Psoas muscle (tissue), 8 donors: ENCODE results near the gene EBF3. TPM values are rescaled to one million over a fixed set of nuclear protein-coding genes. Genes with fewer than 3 reads are reported as not detected.

Source experiments
- ATAC-seq, 4 donors: fragments of 200-7000 bp; cut with Tn5 transposase; one replicate each; pipeline ENCODE4 v1.9.1; 2020; ENCODE audit warnings: moderate library complexity in 3 of 4, mild to moderate bottlenecking in 2 of 4
- DNase-seq, 2 donors: peaks; one replicate each; pipeline ENCODE4 v3.0.0-alpha.2; 2020
- H3K27ac ChIP-seq: fragments of 200-600 bp; one replicate; pipeline ENCODE4 v1.8.0; 2022
- H3K27me3 ChIP-seq, 3 donors: fragments of 200-600 bp in 1 of 3; one replicate each; pipeline versions ENCODE4 v1.6.1 to v1.8.0; 2013 to 2022; ENCODE audit warnings: low read length in 2 of 3, mild to moderate bottlenecking in 2 of 3, moderate library complexity in 1 of 3; ENCODE audit not compliant: insufficient read depth in 3 of 3
- H3K36me3 ChIP-seq, 2 donors: fragments of 200-600 bp in 1 of 2; one replicate each; pipeline versions ENCODE4 v1.6.1 to v1.8.0; 2013 to 2022; ENCODE audit warnings: low read depth in 1 of 2, mild to moderate bottlenecking in 1 of 2, moderate library complexity in 1 of 2; ENCODE audit not compliant: insufficient read depth in 1 of 2
- H3K4me1 ChIP-seq: fragments of 200-600 bp; one replicate; pipeline ENCODE4 v1.8.0; 2022
- H3K4me3 ChIP-seq: fragments of 200-600 bp; one replicate; pipeline ENCODE4 v1.8.0; 2022; ENCODE audit warnings: mild to moderate bottlenecking
- H3K9me3 ChIP-seq: fragments of 200-600 bp; one replicate; pipeline ENCODE4 v1.8.0; 2022
- WGBS, 3 donors: extraction: QIAGEN DNeasy Blood & Tissue Kit; methylation state at CpG; one replicate each; pipeline versions ENCODE4 v1.1.6 to v1.1.7; 2013; 5-methylcytosine and 5-hydroxymethylcytosine counted together
- intact Hi-C, 2 donors: fragments of 100-400 bp; cut with DNase I; formaldehyde crosslinking; loops; one replicate each; pipeline versions ENCODE4 v1.11.0 to v1.14.2; 2022
- polyA plus RNA-seq, 3 donors: library from polyadenylated mRNA; stranded (reverse); fragments of 200-250 nt; gene quantifications; one replicate each; pipeline ENCODE4 v1.2.3, GENCODE V29; 2013
- total RNA-seq, 4 donors: library from RNA; stranded (reverse); fragmentation: NEBNext Ultra II Directional in 2 of 4; extraction: Animal tissue kit (Norgen Biotek cat#: 25700) in 2 of 4; gene quantifications; one replicate each; pipeline versions ENCODE4 v1.2.1 to v1.2.4, GENCODE V29; 2021 to 2023
- TF ChIP-seq, protein P1 (sequence below): fragments of 200-600 bp; IDR thresholded peaks from one replicate; pipeline ENCODE4 v1.8.0; 2022; ENCODE audit warnings: antibody characterized with exemption
- donor health status: healthy with polysubstance abuse.
- donor health status: DM: no; HTN: no; CAD: no; lungs with moderate emphysema.
- donor health status: Bipolar disorder and iron deficiency.
- donor health status: healthy.
- donor health status: DM: yes; HTN: yes; CAD: no.
- donor health status: DM: no; HTN: no; CAD: no.
- donor health status: DM: no; HTN: no; CAD: no.
- donor health status: DM: yes; HTN: yes; CAD: no.

The EBF3 gene
- total and polyA plus RNA-seq, 7 donors: 3.2 to 10.1 (median 5.2) TPM

DNA sequence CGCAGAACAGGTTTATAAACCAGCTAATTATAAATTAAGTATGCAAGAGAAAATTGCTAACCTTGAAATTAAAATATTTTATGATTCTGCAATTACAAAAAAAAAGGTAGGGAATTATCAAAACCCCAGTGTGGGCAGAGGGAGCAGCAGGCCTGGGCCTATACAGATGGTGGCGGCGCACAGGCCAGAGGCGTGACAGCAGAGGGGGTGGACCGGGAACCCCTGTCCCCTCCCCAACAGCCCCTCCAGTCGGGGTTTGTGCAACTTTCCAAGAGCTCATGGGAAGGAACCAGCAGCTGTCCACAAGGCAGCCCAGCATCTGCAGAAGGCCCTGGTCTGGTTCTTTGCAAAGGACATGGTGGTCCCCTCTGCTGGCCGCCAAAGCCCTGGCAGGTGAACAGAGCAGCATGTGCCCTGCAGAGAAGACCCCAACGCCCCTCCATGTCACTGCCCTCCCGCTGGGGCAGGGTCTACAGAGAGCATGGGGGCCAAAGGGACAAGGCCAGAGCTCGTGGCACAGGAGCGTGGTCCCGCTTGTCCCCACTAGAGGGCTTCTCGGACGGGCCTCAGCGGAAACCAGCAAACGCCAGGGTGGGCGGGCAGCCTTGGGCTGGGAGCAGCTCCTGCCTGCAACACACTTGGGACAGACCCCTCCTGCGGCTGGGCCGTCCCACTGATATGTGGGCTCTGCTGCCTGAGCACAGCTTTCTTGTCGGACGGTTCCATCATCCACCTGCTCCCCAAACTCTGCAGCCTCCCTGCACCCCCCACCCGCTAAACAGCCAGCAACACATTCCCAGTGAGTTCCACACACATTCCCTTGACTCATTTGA lies 75.1 kb downstream of the EBF3 start:
- DNase-seq: peak; percentile 67 to 86

GRCh38 chr10:129887986-129888783 lies 75.9 kb downstream of the EBF3 start:
- no peak for ATAC-seq

More for the DNA sequence above, 75.1 kb downstream of the EBF3 start:
- Histone ChIP-seq H3K27ac (no peak overlapping the region), H3K36me3 (no peaks in the 10 kb centered on the region), H3K27me3 (no peaks in the 10 kb centered on the region), H3K9me3 (no peaks in the 10 kb centered on the region), H3K4me3 (no peak overlapping the region), H3K4me1 (peaks cover 21% of the 10 kb centered on the region)
- TF ChIP-seq, protein P1, sequence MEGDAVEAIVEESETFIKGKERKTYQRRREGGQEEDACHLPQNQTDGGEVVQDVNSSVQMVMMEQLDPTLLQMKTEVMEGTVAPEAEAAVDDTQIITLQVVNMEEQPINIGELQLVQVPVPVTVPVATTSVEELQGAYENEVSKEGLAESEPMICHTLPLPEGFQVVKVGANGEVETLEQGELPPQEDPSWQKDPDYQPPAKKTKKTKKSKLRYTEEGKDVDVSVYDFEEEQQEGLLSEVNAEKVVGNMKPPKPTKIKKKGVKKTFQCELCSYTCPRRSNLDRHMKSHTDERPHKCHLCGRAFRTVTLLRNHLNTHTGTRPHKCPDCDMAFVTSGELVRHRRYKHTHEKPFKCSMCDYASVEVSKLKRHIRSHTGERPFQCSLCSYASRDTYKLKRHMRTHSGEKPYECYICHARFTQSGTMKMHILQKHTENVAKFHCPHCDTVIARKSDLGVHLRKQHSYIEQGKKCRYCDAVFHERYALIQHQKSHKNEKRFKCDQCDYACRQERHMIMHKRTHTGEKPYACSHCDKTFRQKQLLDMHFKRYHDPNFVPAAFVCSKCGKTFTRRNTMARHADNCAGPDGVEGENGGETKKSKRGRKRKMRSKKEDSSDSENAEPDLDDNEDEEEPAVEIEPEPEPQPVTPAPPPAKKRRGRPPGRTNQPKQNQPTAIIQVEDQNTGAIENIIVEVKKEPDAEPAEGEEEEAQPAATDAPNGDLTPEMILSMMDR: peak; percentile 64
- peak; percentile 63 to 75 (median 70) for ATAC-seq
- 37 to 51% (median 42%) methylated on average over 22 of the region's 22 CpGs for WGBS, 3 donors
- intact Hi-C loops: loop anchor here (2.0 to 10.0 kb wide), 3 partner anchors 68 to 246 kb away; partner anchors contain the start of gene GLRX3 (in 1 of the 2)

GRCh38 chr10:129887381-129887905 lies 76.6 kb downstream of the EBF3 start:
- Histone ChIP-seq H3K9me3 (no peaks in the 10 kb centered on the region), H3K27ac (no peak overlapping the region), H3K4me1 (peaks cover 14% of the 10 kb centered on the region), H3K36me3 (no peaks in the 10 kb centered on the region), H3K27me3 (no peaks in the 10 kb centered on the region), H3K4me3 (no peak overlapping the region)
- WGBS, 3 donors: 91 to 92% (median 92%) methylated on average over 13 of the region's 13 CpGs
- ATAC-seq (no peak), DNase-seq (no peak)
- TF ChIP-seq, protein P1: no peak
- intact Hi-C loops: loop anchor here (5.0 to 10.0 kb wide), 2 partner anchors 70 to 247 kb away; partner anchors contain the start of gene GLRX3 (in 1 of the 2)

More at GRCh38 chr10:129887986-129888783, 75.9 kb downstream of the EBF3 start:
- Histone ChIP-seq H3K36me3 (no peaks in the 10 kb centered on the region), H3K27ac (no peak overlapping the region), H3K9me3 (no peaks in the 10 kb centered on the region), H3K4me3 (no peak overlapping the region), H3K4me1 (peaks cover 20% of the 10 kb centered on the region), H3K27me3 (no peaks in the 10 kb centered on the region)
- DNase-seq: no peak
- 92 to 94% (median 93%) methylated on average over 35 of the region's 35 CpGs for WGBS, 3 donors
- TF ChIP-seq, protein P1: no peak
- intact Hi-C loops: loop anchor here (2.0 to 10.0 kb wide), 3 partner anchors 69 to 247 kb away; partner anchors contain the start of gene GLRX3 (in 1 of the 2)

- no peak for DNase-seq
- no peaks in the 10 kb centered on the region for H3K36me3 ChIP-seq
- no peaks in the 10 kb centered on the region for H3K9me3 ChIP-seq
- ATAC-seq: no peak
- intact Hi-C loops: loop anchor here (5.0 to 10.0 kb wide), 2 partner anchors 71 to 249 kb away; partner anchors contain the start of gene GLRX3 (in 1 of the 2)
- peaks cover 22% of the 10 kb centered on the region for H3K4me1 ChIP-seq
- H3K4me3 ChIP-seq: no peak overlapping the region
- TF ChIP-seq, protein P1: no peak
- 43 to 69% (median 62%) methylated on average over 9 of the region's 9 CpGs for whole genome bisulfite sequencing, 3 donors
- H3K27me3 ChIP-seq: no peaks in the 10 kb centered on the region
- no peak overlapping the region for H3K27ac ChIP-seq
Measured at GRCh38 chr10:129886263-129886662, 77.8 kb downstream of the EBF3 start.
